ENCODE results near the gene CADPS. TPM values are rescaled to one million over a fixed set of nuclear protein-coding genes. Genes with fewer than 3 reads are reported as not detected.

CADPS gene
- 10 to 100 TPM in 1 of 4 donors, 1 to 10 TPM in 3; 4.1 to 12.5 (median 8.5) TPM for total RNA-seq
- polyA plus RNA-seq, result 1 to 10 TPM in 2 of 3 donors, not detected in 1; 1.6 to 2.3 TPM

- intact Hi-C loops (cut with DNase I), result no loop called here
- peaks cover 5 to 60% (median 28%) of the 10 kb centered on the region in 3 donors for H3K27me3 ChIP-seq
Measured at GRCh38 chr3:62874711-62875557, at the start of gene CADPS. Gene CADPS, minus strand, starts transcription at chr3:62875416. Its CDS starts 387 bp downstream, at chr3:62875029.

GRCh38 chr3:62923066-62923465 is 47.9 kb upstream of the CADPS start:
- no peaks in the 10 kb centered on the region for H3K9me3 ChIP-seq
- no peak overlapping the region for H3K27ac ChIP-seq
- H3K4me1 ChIP-seq, result no peaks in the 10 kb centered on the region
- no peaks in the 10 kb centered on the region for H3K36me3 ChIP-seq
- intact Hi-C loops (cut with DNase I), result no loop called here
- DNase-seq, result no peak
- no peak overlapping the region for H3K4me3 ChIP-seq
- H3K27me3 ChIP-seq, result no peaks in the 10 kb centered on the region
- TF ChIP-seq POLR2A (IDR thresholded peaks at IDR 0.05) (no peak), POLR2AphosphoS5 (IDR thresholded peaks at IDR 0.05) (no peak), EP300 (IDR thresholded peaks at IDR 0.05) (no peak), CTCF (IDR thresholded peaks at IDR 0.05) (no peak)
- 5 to 41% methylated on average over 2 of the region's 2 CpGs for WGBS, 2 donors

More at GRCh38 chr3:62874711-62875557, at the start of gene CADPS:
- 2 to 3% methylated on average over 85 of the region's 85 CpGs for WGBS, 2 donors
- peaks cover 0 to 20% (median 18%) of the 10 kb centered on the region in 4 donors for H3K4me1 ChIP-seq
- no peak for DNase-seq
- H3K4me3 ChIP-seq, result peak within 1 kb of the TSS; percentile 2 to 53 (median 38)
- H3K36me3 ChIP-seq, result no peaks in the 10 kb centered on the region
- TF ChIP-seq EP300 (IDR thresholded peaks at IDR 0.05) (no peak), POLR2A (IDR thresholded peaks at IDR 0.05) (no peak), POLR2AphosphoS5 (IDR thresholded peaks at IDR 0.05) (no peak), CTCF (IDR thresholded peaks at IDR 0.05) (no peak)
- H3K9me3 ChIP-seq, result no peaks in the 10 kb centered on the region
- H3K27ac ChIP-seq, result no peak within 1 kb of the TSS

GRCh38 chr3:62922326-62922725 is 47.1 kb upstream of the CADPS start:
- intact Hi-C loops (cut with DNase I), result no loop called here
- H3K9me3 ChIP-seq, result no peaks in the 10 kb centered on the region

GRCh38 chr3:62920466-62920784 is 45.2 kb upstream of the CADPS start:
- H3K4me3 ChIP-seq, result no peak overlapping the region
- DNase-seq, result no peak
- H3K27ac ChIP-seq, result no peak overlapping the region
- intact Hi-C loops (cut with DNase I), result no loop called here
- TF ChIP-seq EP300 (IDR thresholded peaks at IDR 0.05), result no peak
- no peak for TF ChIP-seq POLR2A (IDR thresholded peaks at IDR 0.05)
- no peak for TF ChIP-seq POLR2AphosphoS5 (IDR thresholded peaks at IDR 0.05)
- TF ChIP-seq CTCF (IDR thresholded peaks at IDR 0.05), result no peak
- no peaks in the 10 kb centered on the region for H3K36me3 ChIP-seq
- H3K27me3 ChIP-seq, result no peaks in the 10 kb centered on the region
- H3K4me1 ChIP-seq, result no peaks in the 10 kb centered on the region
- H3K9me3 ChIP-seq, result no peaks in the 10 kb centered on the region

More at GRCh38 chr3:62922326-62922725, 47.1 kb upstream of the CADPS start:
- DNase-seq, result no peak
- Histone ChIP-seq H3K36me3 (no peaks in the 10 kb centered on the region), H3K27me3 (no peaks in the 10 kb centered on the region), H3K27ac (no peak overlapping the region), H3K4me1 (no peaks in the 10 kb centered on the region), H3K4me3 (no peak overlapping the region)
- WGBS, 2 donors, result 63 to 68% methylated on average over 2 of the region's 2 CpGs
- TF ChIP-seq POLR2AphosphoS5 (IDR thresholded peaks at IDR 0.05) (no peak), POLR2A (IDR thresholded peaks at IDR 0.05) (no peak), EP300 (IDR thresholded peaks at IDR 0.05) (no peak), CTCF (IDR thresholded peaks at IDR 0.05) (no peak)

Data from sigmoid colon (tissue), 7 donors.